HCT116 (cell line): ENCODE measurements around the gene C4orf50. TPM values are rescaled to one million over a fixed set of nuclear protein-coding genes. Genes with fewer than 3 reads are reported as not detected.

ENCODE experiments used
- ATAC-seq: fragments of 200-7000 bp; cut with Tn5 transposase; 2 replicates; pipeline ENCODE4 v1.9.1; 2020; ENCODE audit warnings: mild to moderate bottlenecking, moderate library complexity
- BruUV-seq: library from RNA; stranded (reverse); fragments of 400-500 nt; replicated peaks from 2 replicates; lab custom pipeline; 2021; lab: Mats Ljungman, UMichigan
- CTCF ChIA-PET: fragments of 300-600 bp; sonication (Branson Sonifier 250); formaldehyde crosslinking; loops from one replicate; lab custom pipeline; 2021; ENCODE audit warnings: antibody characterized with exemption; lab: Charles Lee
- POLR2A ChIA-PET: fragments of 300-600, 350-600 bp; sonication (Branson Sonifier 250); formaldehyde crosslinking; loops from one replicate; lab custom pipeline; 2021; ENCODE audit warnings: antibody characterized with exemption; lab: Charles Lee
- RAD21 ChIA-PET, 2 experiments: fragments of 300-600 bp; sonication (Branson Sonifier 250); formaldehyde crosslinking; loops; one replicate each; lab custom pipeline; 2023; ENCODE audit warnings: low total read pairs in 2 of 2; ENCODE audit not compliant: uncharacterized antibody in 2 of 2, unreplicated experiment in 2 of 2, low non-redundant PET in 1 of 2; lab: Charles Lee
- DNase-seq: peaks from one replicate; pipeline ENCODE4 v3.0.0-alpha.2; 2010; ENCODE audit warnings: low read depth, low spot score
- H2AFZ ChIP-seq: fragments of 200-600 bp; shearing (Covaris generic), sonication (generic); 2 replicates; pipeline ENCODE4 v1.6.1; 2017; ENCODE audit warnings: low read depth, mixed run types, mixed read lengths, antibody characterized with exemption, low read length; ENCODE audit not compliant: poor library complexity, severe bottlenecking
- H3K27ac ChIP-seq: 2 replicates; pipeline ENCODE4 v1.5.1; 2012; ENCODE audit warnings: low read depth, low read length
- H3K27me3 ChIP-seq: fragments of 200-600 bp; sonication (generic); 2 replicates; pipeline ENCODE4 v1.6.1; 2016; ENCODE audit warnings: mixed run types, low read length, mixed read lengths; ENCODE audit not compliant: insufficient read depth
- H3K36me3 ChIP-seq, 2 experiments: fragments of 200-500 bp in 1 of 2; fragments of 200-600 bp in 1 of 2; sonication (Bioruptor generic) in 1 of 2; sonication (generic) in 1 of 2; 2 replicates each; pipeline versions ENCODE4 v1.5.1 to v1.6.1; 2014 to 2016; ENCODE audit warnings: low read length in 2 of 2, inconsistent platforms in 1 of 2, mixed read lengths in 1 of 2, mixed run types in 1 of 2; ENCODE audit not compliant: insufficient read depth in 2 of 2, control insufficient read depth in 1 of 2
- H3K4me1 ChIP-seq, 2 experiments: fragments of 200-600 bp in 1 of 2; sonication (generic) in 1 of 2; 2 replicates each; pipeline versions ENCODE4 v1.5.1 to v1.6.1; 2012 to 2017; ENCODE audit warnings: low read length in 2 of 2, inconsistent platforms in 1 of 2, mild to moderate bottlenecking in 1 of 2, mixed read lengths in 1 of 2, mixed run types in 1 of 2, moderate library complexity in 1 of 2; ENCODE audit not compliant: insufficient read depth in 2 of 2, control insufficient read depth in 1 of 2
- H3K4me2 ChIP-seq: fragments of 200-600 bp; sonication (generic); 2 replicates; pipeline ENCODE4 v1.6.1; 2017; ENCODE audit warnings: mixed run types, low read length, mixed read lengths
- H3K4me3 ChIP-seq, 2 experiments: fragments of 200-600 bp in 1 of 2; sonication (generic) in 1 of 2; replicated peaks in 1 of 2; 2 replicates each; pipeline ENCODE4 v1.5.1; 2011 to 2016; ENCODE audit warnings: low read length in 2 of 2, control low read depth in 1 of 2, low read depth in 1 of 2, mild to moderate bottlenecking in 1 of 2, mixed read lengths in 1 of 2, mixed run types in 1 of 2
- H3K79me2 ChIP-seq: fragments of 200-600 bp; sonication (generic); 2 replicates; pipeline ENCODE4 v1.6.1; 2017; ENCODE audit warnings: mild to moderate bottlenecking, mixed run types, low read length, moderate library complexity, mixed read lengths; ENCODE audit not compliant: insufficient read depth
- H3K9ac ChIP-seq: fragments of 200-600 bp; sonication (generic); 2 replicates; pipeline ENCODE4 v1.6.1; 2016; ENCODE audit warnings: low read length, mixed read lengths
- H3K9me2 ChIP-seq: fragments of 200-600 bp; sonication (generic), shearing (Covaris generic); 2 replicates; pipeline ENCODE4 v1.6.1; 2017; ENCODE audit warnings: mixed run types, mild to moderate bottlenecking, moderate library complexity; ENCODE audit not compliant: insufficient read depth
- H3K9me3 ChIP-seq, 2 experiments: fragments of 200-500 bp in 1 of 2; fragments of 200-600 bp in 1 of 2; sonication (Bioruptor generic) in 1 of 2; sonication (generic) in 1 of 2; 2 replicates each; pipeline ENCODE4 v1.6.1; 2014 to 2017; ENCODE audit warnings: low read length in 2 of 2, mixed read lengths in 2 of 2, inconsistent platforms in 1 of 2, low read depth in 1 of 2, mild to moderate bottlenecking in 1 of 2, mixed run types in 1 of 2, moderate library complexity in 1 of 2; ENCODE audit not compliant: control insufficient read depth in 1 of 2, insufficient read depth in 1 of 2
- H4K20me1 ChIP-seq: fragments of 200-600 bp; sonication (generic), shearing (Covaris generic); 2 replicates; pipeline ENCODE4 v1.6.1; 2017; ENCODE audit warnings: mixed run types, mild to moderate bottlenecking, moderate library complexity; ENCODE audit not compliant: insufficient read depth
- CEBPB ChIP-seq: IDR thresholded peaks from 2 replicates; pipeline ENCODE4 v1.6.1; 2012; ENCODE audit warnings: low read depth
- ELF1 ChIP-seq: IDR thresholded peaks from 2 replicates; pipeline ENCODE4 v1.6.1; 2012; ENCODE audit warnings: low read depth, borderline replicate concordance
- EZH2phosphoT487 ChIP-seq: fragments of 200-600 bp; IDR thresholded peaks from 2 replicates; pipeline ENCODE4 v1.6.1; 2018; ENCODE audit warnings: antibody characterized with exemption, borderline replicate concordance
- FOSL1 ChIP-seq: IDR thresholded peaks from 2 replicates; pipeline ENCODE4 v1.6.1; 2012; ENCODE audit warnings: low read depth
- JUND ChIP-seq: IDR thresholded peaks from 2 replicates; pipeline ENCODE4 v1.6.1; 2012
- POLR2A ChIP-seq: IDR thresholded peaks from 2 replicates; pipeline ENCODE4 v1.7.0; 2011; ENCODE audit warnings: borderline replicate concordance; ENCODE audit not compliant: insufficient read depth, insufficient read length; ENCODE audit errors: extremely low read depth
- POLR2AphosphoS5 ChIP-seq: IDR thresholded peaks from 2 replicates; pipeline ENCODE4 v1.6.1; 2011; ENCODE audit warnings: mild to moderate bottlenecking, low read depth, low read length, moderate library complexity
- RAD21 ChIP-seq: IDR thresholded peaks from 2 replicates; pipeline ENCODE4 v1.6.1; 2012; ENCODE audit warnings: low read depth, mild to moderate bottlenecking
- SP1 ChIP-seq: IDR thresholded peaks from 2 replicates; pipeline ENCODE4 v1.6.1; 2012; ENCODE audit warnings: low read depth
- TCF7L2 ChIP-seq: IDR thresholded peaks from 2 replicates; pipeline ENCODE4 v1.7.0; 2011; ENCODE audit warnings: borderline replicate concordance, inconsistent platforms; ENCODE audit not compliant: insufficient read depth, insufficient read length; ENCODE audit errors: extremely low read depth
- ZNF274 ChIP-seq: fragments of 200-500 bp; sonication (Bioruptor generic); IDR thresholded peaks from 2 replicates; pipeline ENCODE4 v1.6.1; 2014; ENCODE audit warnings: mild to moderate bottlenecking, low read depth, low read length, inconsistent platforms
- intact Hi-C: fragments of 100-400 bp; cut with micrococcal nuclease; formaldehyde crosslinking; loops from 2 replicates; pipeline ENCODE4 v1.10.0; 2022
- total RNA-seq: library from RNA; stranded (reverse); gene quantifications from one replicate; pipeline ENCODE4 v1.2.1, GENCODE V29; 2021; ENCODE audit not compliant: unreplicated experiment
- TF ChIP-seq, protein P1 (sequence below): IDR thresholded peaks from 2 replicates; pipeline ENCODE4 v1.6.1; 2012
- TF ChIP-seq, protein P2 (sequence below): IDR thresholded peaks from 2 replicates; pipeline ENCODE4 v1.6.1; 2012; ENCODE audit warnings: low read depth
- TF ChIP-seq, protein P3 (sequence below), 3 experiments: fragments of 200-600 bp in 1 of 3; sonication (generic) in 1 of 3; IDR thresholded peaks in 2 of 3; conservative IDR thresholded peaks in 1 of 3; 2 replicates each; pipeline ENCODE4 v1.5.1; 2012 to 2017; ENCODE audit warnings: low read depth in 2 of 3, low read length in 2 of 3, antibody characterized with exemption in 1 of 3, borderline replicate concordance in 1 of 3, control low read depth in 1 of 3, mild to moderate bottlenecking in 1 of 3, mixed read lengths in 1 of 3, mixed run types in 1 of 3, moderate library complexity in 1 of 3; ENCODE audit not compliant: insufficient read depth in 1 of 3

The C4orf50 gene
- total RNA-seq, 1 experiment from 2014 or later: not detected

GRCh38 chr4:5956285-5957021 is 61.8 kb downstream of the C4orf50 start:
- no peaks in the 10 kb centered on the region for H3K79me2 ChIP-seq
- ATAC-seq (no peak; the same call in 1 of the 2 replicates), DNase-seq (no peak)
- no peak overlapping the region for H3K9ac ChIP-seq
- H3K9me3 ChIP-seq: no peaks in the 10 kb centered on the region
- ChIA-PET POLR2A (no interaction called here), RAD21 (no interaction called here), CTCF (no interaction called here)
- H3K4me1 ChIP-seq: no peaks in the 10 kb centered on the region
- no peaks in the 10 kb centered on the region for H3K36me3 ChIP-seq
- H3K27me3 ChIP-seq: peaks cover 12% of the 10 kb centered on the region; the same call in 1 of the 2 replicates
- no peak overlapping the region for H3K4me3 ChIP-seq
- TF ChIP-seq FOSL1 (no peak), EZH2phosphoT487 (no peak), POLR2A (no peak), CEBPB (no peak), ZNF274 (no peak), JUND (no peak), ELF1 (no peak), SP1 (no peak), POLR2AphosphoS5 (no peak), RAD21 (no peak), TCF7L2 (no peak)
- TF ChIP-seq, protein P1, sequence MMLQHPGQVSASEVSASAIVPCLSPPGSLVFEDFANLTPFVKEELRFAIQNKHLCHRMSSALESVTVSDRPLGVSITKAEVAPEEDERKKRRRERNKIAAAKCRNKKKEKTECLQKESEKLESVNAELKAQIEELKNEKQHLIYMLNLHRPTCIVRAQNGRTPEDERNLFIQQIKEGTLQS: no peak
- TF ChIP-seq, protein P2, sequence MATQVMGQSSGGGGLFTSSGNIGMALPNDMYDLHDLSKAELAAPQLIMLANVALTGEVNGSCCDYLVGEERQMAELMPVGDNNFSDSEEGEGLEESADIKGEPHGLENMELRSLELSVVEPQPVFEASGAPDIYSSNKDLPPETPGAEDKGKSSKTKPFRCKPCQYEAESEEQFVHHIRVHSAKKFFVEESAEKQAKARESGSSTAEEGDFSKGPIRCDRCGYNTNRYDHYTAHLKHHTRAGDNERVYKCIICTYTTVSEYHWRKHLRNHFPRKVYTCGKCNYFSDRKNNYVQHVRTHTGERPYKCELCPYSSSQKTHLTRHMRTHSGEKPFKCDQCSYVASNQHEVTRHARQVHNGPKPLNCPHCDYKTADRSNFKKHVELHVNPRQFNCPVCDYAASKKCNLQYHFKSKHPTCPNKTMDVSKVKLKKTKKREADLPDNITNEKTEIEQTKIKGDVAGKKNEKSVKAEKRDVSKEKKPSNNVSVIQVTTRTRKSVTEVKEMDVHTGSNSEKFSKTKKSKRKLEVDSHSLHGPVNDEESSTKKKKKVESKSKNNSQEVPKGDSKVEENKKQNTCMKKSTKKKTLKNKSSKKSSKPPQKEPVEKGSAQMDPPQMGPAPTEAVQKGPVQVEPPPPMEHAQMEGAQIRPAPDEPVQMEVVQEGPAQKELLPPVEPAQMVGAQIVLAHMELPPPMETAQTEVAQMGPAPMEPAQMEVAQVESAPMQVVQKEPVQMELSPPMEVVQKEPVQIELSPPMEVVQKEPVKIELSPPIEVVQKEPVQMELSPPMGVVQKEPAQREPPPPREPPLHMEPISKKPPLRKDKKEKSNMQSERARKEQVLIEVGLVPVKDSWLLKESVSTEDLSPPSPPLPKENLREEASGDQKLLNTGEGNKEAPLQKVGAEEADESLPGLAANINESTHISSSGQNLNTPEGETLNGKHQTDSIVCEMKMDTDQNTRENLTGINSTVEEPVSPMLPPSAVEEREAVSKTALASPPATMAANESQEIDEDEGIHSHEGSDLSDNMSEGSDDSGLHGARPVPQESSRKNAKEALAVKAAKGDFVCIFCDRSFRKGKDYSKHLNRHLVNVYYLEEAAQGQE: no peak
- TF ChIP-seq, protein P3, sequence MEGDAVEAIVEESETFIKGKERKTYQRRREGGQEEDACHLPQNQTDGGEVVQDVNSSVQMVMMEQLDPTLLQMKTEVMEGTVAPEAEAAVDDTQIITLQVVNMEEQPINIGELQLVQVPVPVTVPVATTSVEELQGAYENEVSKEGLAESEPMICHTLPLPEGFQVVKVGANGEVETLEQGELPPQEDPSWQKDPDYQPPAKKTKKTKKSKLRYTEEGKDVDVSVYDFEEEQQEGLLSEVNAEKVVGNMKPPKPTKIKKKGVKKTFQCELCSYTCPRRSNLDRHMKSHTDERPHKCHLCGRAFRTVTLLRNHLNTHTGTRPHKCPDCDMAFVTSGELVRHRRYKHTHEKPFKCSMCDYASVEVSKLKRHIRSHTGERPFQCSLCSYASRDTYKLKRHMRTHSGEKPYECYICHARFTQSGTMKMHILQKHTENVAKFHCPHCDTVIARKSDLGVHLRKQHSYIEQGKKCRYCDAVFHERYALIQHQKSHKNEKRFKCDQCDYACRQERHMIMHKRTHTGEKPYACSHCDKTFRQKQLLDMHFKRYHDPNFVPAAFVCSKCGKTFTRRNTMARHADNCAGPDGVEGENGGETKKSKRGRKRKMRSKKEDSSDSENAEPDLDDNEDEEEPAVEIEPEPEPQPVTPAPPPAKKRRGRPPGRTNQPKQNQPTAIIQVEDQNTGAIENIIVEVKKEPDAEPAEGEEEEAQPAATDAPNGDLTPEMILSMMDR (IDR thresholded peaks at IDR 0.05 in 2 of 3, conservative IDR thresholded peaks at IDR 0.05 in 1 of 3; ENCODE audit: borderline replicate concordance in 1 of 3, insufficient read depth in 1 of 3, low read depth in 2 of 3, low read length in 2 of 3): no peak
- no peak overlapping the region for H2AFZ ChIP-seq
- H3K4me2 ChIP-seq: no peak overlapping the region
- no peak overlapping the region for H3K27ac ChIP-seq
- no peaks in the 10 kb centered on the region for H3K9me2 ChIP-seq
- intact Hi-C loops: no loop called here
- H4K20me1 ChIP-seq: no peaks in the 10 kb centered on the region
- BruUV-seq: no TSS peak
